Skeletal muscle satellite cell (primary cell): Measurements from ENCODE around the gene FNIP2. TPM values are rescaled to one million over a fixed set of nuclear protein-coding genes. Genes with fewer than 3 reads are reported as not detected.

ENCODE experiments used
- small RNA-seq: library from RNA; depleted of rRNA; stranded (forward); fragments of <200 nt; gene quantifications from one replicate; pipeline ENCODE3, GENCODE V24; 2012

FNIP2 gene

Small RNA genes lying within 50 kb of the gene (small RNA-seq; reads per million reads assigned to genes)
- gene RF00157 (not detected), gene RNU6-128P (0.35 reads per million)
